Endothelial cell of umbilical vein (primary cell): Measurements from ENCODE around the gene HYOU1. TPM values are rescaled to one million over a fixed set of nuclear protein-coding genes. Genes with fewer than 3 reads are reported as not detected.

ENCODE experiments used
- BruUV-seq: library from RNA; stranded (reverse); fragments of 400-500 nt; replicated peaks from 2 replicates; lab custom pipeline; 2021; lab: Mats Ljungman, UMichigan
- CTCF ChIA-PET: fragments of 300-600, 350-600 bp; sonication (Branson Sonifier 250); formaldehyde crosslinking; loops from one replicate; lab custom pipeline; 2021; ENCODE audit warnings: antibody characterized with exemption, inconsistent platforms; lab: Charles Lee
- POLR2A ChIA-PET: fragments of 300-600, 350-600 bp; sonication (Branson Sonifier 250); formaldehyde crosslinking; loops from one replicate; lab custom pipeline; 2021; ENCODE audit warnings: antibody characterized with exemption, inconsistent platforms; lab: Charles Lee
- DNase-seq: peaks from one replicate; pipeline ENCODE4 v3.0.0-alpha.2; 2011; ENCODE audit warnings: low read depth, low spot score
- FAIRE-seq: peaks from 2 replicates; lab custom pipeline; 2011; peaks lifted over from hg19 to GRCh38; lab: Jason Lieb, UNC
- H2AFZ ChIP-seq: 2 replicates; pipeline ENCODE4 v1.6.0; 2012; ENCODE audit warnings: low read depth, low read length, control low read depth, inconsistent platforms
- H3K27ac ChIP-seq: 2 replicates; pipeline ENCODE4 v1.5.1; 2011; ENCODE audit warnings: low read depth, mild to moderate bottlenecking, control low read depth, low read length, moderate library complexity; ENCODE audit not compliant: insufficient read depth
- H3K27me3 ChIP-seq, 2 experiments: 2 replicates each; pipeline versions ENCODE4 v1.6.0 to v1.6.1; 2011; ENCODE audit warnings: low read length in 2 of 2, mixed read lengths in 1 of 2; ENCODE audit not compliant: control insufficient read depth in 2 of 2, insufficient read depth in 2 of 2
- H3K36me3 ChIP-seq, 2 experiments: 2 replicates in 1 of 2; 3 replicates in 1 of 2; pipeline ENCODE4 v1.5.1; 2011; ENCODE audit warnings: low read length in 2 of 2, mild to moderate bottlenecking in 1 of 2, moderate library complexity in 1 of 2; ENCODE audit not compliant: control insufficient read depth in 2 of 2, insufficient read depth in 2 of 2; ENCODE audit errors: extremely low read depth in 1 of 2
- H3K4me1 ChIP-seq: 3 replicates; pipeline ENCODE4 v1.5.1; 2011; ENCODE audit warnings: mild to moderate bottlenecking, low read length; ENCODE audit not compliant: control insufficient read depth, insufficient read depth; ENCODE audit errors: extremely low read depth
- H3K4me2 ChIP-seq: 2 replicates; pipeline ENCODE4 v1.6.1; 2011; ENCODE audit warnings: low read length, control low read depth, mixed read lengths; ENCODE audit not compliant: insufficient read depth
- H3K4me3 ChIP-seq, 3 experiments: fragments of 200-600 bp in 1 of 3; sonication (generic), shearing (Covaris generic) in 1 of 3; replicated peaks in 1 of 3; 2 replicates each; pipeline ENCODE4 v1.5.1; 2011 to 2016; ENCODE audit warnings: control low read depth in 3 of 3, low read length in 3 of 3, mild to moderate bottlenecking in 2 of 3, inconsistent platforms in 1 of 3, low read depth in 1 of 3, moderate library complexity in 1 of 3; ENCODE audit not compliant: insufficient read depth in 1 of 3
- H3K79me2 ChIP-seq: 2 replicates; pipeline ENCODE4 v1.6.0; 2012; ENCODE audit warnings: low read length, inconsistent platforms; ENCODE audit not compliant: control insufficient read depth, insufficient read depth
- H3K9ac ChIP-seq: replicated peaks from 2 replicates; pipeline ENCODE3; 2011; ENCODE audit warnings: low read length, control low read depth; ENCODE audit not compliant: insufficient read depth; ENCODE audit errors: extremely low read depth
- H3K9me1 ChIP-seq: replicated peaks from 3 replicates; pipeline ENCODE4 v1.6.0; 2011; ENCODE audit warnings: mild to moderate bottlenecking, low read length; ENCODE audit not compliant: control insufficient read depth, insufficient read depth; ENCODE audit errors: extremely low read depth
- H3K9me3 ChIP-seq: replicated peaks from 2 replicates; pipeline ENCODE4 v1.5.1; 2012; ENCODE audit warnings: low read length, inconsistent platforms; ENCODE audit not compliant: control insufficient read depth, insufficient read depth
- H4K20me1 ChIP-seq: replicated peaks from 2 replicates; pipeline ENCODE3; 2011; ENCODE audit warnings: mild to moderate bottlenecking, low read length; ENCODE audit not compliant: control insufficient read depth, insufficient read depth; ENCODE audit errors: extremely low read depth
- CTCF ChIP-seq, 2 donors: IDR thresholded peaks; 1 replicate in 1 of 2; 2 replicates in 1 of 2; pipeline ENCODE4 v1.5.1; 2011; ENCODE audit warnings: low read length in 2 of 2, mild to moderate bottlenecking in 2 of 2, moderate library complexity in 2 of 2, control low read depth in 1 of 2, inconsistent platforms in 1 of 2, low read depth in 1 of 2; ENCODE audit not compliant: insufficient read depth in 1 of 2; ENCODE audit errors: extremely low read depth in 1 of 2
- EZH2 ChIP-seq: IDR thresholded peaks from 2 replicates; pipeline ENCODE4 v1.6.1; 2012; ENCODE audit warnings: borderline replicate concordance, low read depth, mild to moderate bottlenecking, moderate library complexity, low read length, inconsistent platforms; ENCODE audit not compliant: severe bottlenecking
- FOS ChIP-seq: IDR thresholded peaks from 2 replicates; pipeline ENCODE4 v1.6.1; 2011; ENCODE audit warnings: mild to moderate bottlenecking, low read length, moderate library complexity, borderline replicate concordance; ENCODE audit not compliant: insufficient read depth
- GATA2 ChIP-seq: IDR thresholded peaks from 2 replicates; pipeline ENCODE4 v1.7.0; 2011; ENCODE audit warnings: low read depth, mild to moderate bottlenecking, moderate library complexity, mixed read lengths, low read length; ENCODE audit not compliant: insufficient read length, insufficient read depth
- JUN ChIP-seq: IDR thresholded peaks from 2 replicates; pipeline ENCODE4 v1.6.1; 2011; ENCODE audit warnings: borderline replicate concordance, low read depth; ENCODE audit not compliant: insufficient read length, insufficient read depth
- MAX ChIP-seq: IDR thresholded peaks from 2 replicates; pipeline ENCODE4 v1.6.1; 2011; ENCODE audit not compliant: insufficient read depth, insufficient read length
- MYC ChIP-seq: IDR thresholded peaks from one replicate; pipeline ENCODE4 v1.6.1; 2011; ENCODE audit warnings: mild to moderate bottlenecking, low read depth, low read length
- POLR2A ChIP-seq: IDR thresholded peaks from 2 replicates; pipeline ENCODE4 v1.6.1; 2012; ENCODE audit warnings: low read depth, mild to moderate bottlenecking, control low read depth, low read length
- POLR2AphosphoS5 ChIP-seq: IDR thresholded peaks from 2 replicates; pipeline ENCODE4 v1.6.1; 2012; ENCODE audit warnings: low read depth, mild to moderate bottlenecking, control low read depth, low read length, moderate library complexity; ENCODE audit not compliant: insufficient read depth
- dilution Hi-C: fragments of 300-500 bp; cut with MboI; formaldehyde crosslinking; loops from one replicate; pipeline ENCODE4 v1.15.0; 2019; ENCODE audit warnings: low sequenced_read_pairs; ENCODE audit not compliant: extremely low pct_ligation_motif_present
- intact Hi-C: fragments of 100-400 bp; cut with micrococcal nuclease; formaldehyde crosslinking; loops from one replicate; pipeline ENCODE4 v1.10.0; 2022
- polyA plus RNA-seq, 4 experiments: library from polyadenylated mRNA; depleted of rRNA in 3 of 4; stranded (reverse) in 3 of 4; unstranded in 1 of 4; fragments of >200 nt; gene quantifications; 2 replicates each; pipeline versions ENCODE4 v1.2.1 to v1.2.3, GENCODE V29; 2011 to 2012; ENCODE audit warnings: missing spikeins in 1 of 4
- total RNA-seq: library from RNA; stranded (reverse); gene quantifications from 2 replicates; pipeline ENCODE4 v1.2.3, GENCODE V29; 2021

The HYOU1 gene
- total and polyA plus RNA-seq, 2 donors (not counting 3 experiments of a cell fraction or from before 2014, with no cell fraction given) = 302 to 318 TPM

- Histone ChIP-seq H3K9ac (no peak overlapping the region), H3K4me3 (no peak overlapping the region), H3K4me1 (no peaks in the 10 kb centered on the region), H2AFZ (no peak overlapping the region), H3K79me2 (no peaks in the 10 kb centered on the region), H3K27ac (no peak overlapping the region), H3K9me1 (no peaks in the 10 kb centered on the region), H3K27me3 (no peaks in the 10 kb centered on the region), H3K36me3 (peaks cover 26 to 74% of the 10 kb centered on the region in 2 experiments), H3K9me3 (no peaks in the 10 kb centered on the region), H3K4me2 (no peak overlapping the region), H4K20me1 (no peaks in the 10 kb centered on the region)
- dilution Hi-C loops = no loop called here
- ChIA-PET POLR2A (no interaction called here), CTCF (interaction anchor here (0.8 kb wide), 1 partner anchor 258 kb away, joined by 3 read pairs; no protein-coding TSS in a partner anchor)
- intact Hi-C loops = no loop called here
- no peak for FAIRE-seq
- BruUV-seq = no TSS peak
- TF ChIP-seq POLR2A (no peak), GATA2 (no peak), FOS (no peak), CTCF (IDR thresholded peaks at IDR 0.05; ENCODE audit: extremely low read depth in 1 of 2, insufficient read depth in 1 of 2, low read depth in 1 of 2, low read length in 2 of 2) (no peak)
- no peak for DNase-seq
Measured at GRCh38 chr11:119049081-119049480, 7.9 kb downstream of the HYOU1 start.

DNA sequence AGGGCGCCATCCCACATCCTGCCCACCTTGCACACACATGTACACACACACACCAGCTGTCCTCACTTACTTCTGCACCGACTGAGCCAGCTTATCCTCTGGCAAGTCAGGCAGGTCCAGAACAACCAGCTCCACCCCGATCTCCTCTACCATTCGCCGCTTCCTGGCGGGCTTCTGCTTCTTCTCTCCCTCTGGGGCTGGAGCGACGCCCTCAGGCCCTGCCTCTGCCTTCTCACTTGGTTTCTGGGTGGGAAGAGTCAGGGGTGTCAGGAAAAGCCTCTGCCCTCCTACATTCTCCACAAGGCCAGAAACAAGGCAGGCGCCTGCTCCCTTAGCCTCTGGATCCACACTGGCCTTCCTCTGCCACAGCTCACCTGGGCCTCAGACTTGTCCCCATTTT is 8.4 kb downstream of the HYOU1 start:
- no peak overlapping the region for H2AFZ ChIP-seq
- no peak overlapping the region for H3K9ac ChIP-seq
- dilution Hi-C loops = no loop called here
- H3K27ac ChIP-seq = no peak overlapping the region
- FAIRE-seq = no peak
- H3K79me2 ChIP-seq = no peaks in the 10 kb centered on the region
- H3K36me3 ChIP-seq = peaks cover 22 to 70% of the 10 kb centered on the region in 2 experiments
- ChIA-PET POLR2A (no interaction called here), CTCF (no interaction called here)
- DNase-seq = no peak
- no peaks in the 10 kb centered on the region for H3K4me1 ChIP-seq
- intact Hi-C loops = no loop called here
- no peaks in the 10 kb centered on the region for H4K20me1 ChIP-seq
- H3K4me2 ChIP-seq = no peak overlapping the region
- BruUV-seq = no TSS peak
- H3K9me1 ChIP-seq = no peaks in the 10 kb centered on the region
- no peaks in the 10 kb centered on the region for H3K27me3 ChIP-seq
- H3K9me3 ChIP-seq = no peaks in the 10 kb centered on the region
- no peak overlapping the region for H3K4me3 ChIP-seq
- no peak for TF ChIP-seq JUN
- TF ChIP-seq POLR2AphosphoS5 = no peak
- TF ChIP-seq EZH2 = no peak
- no peak for TF ChIP-seq MAX
- no peak for TF ChIP-seq MYC
- TF ChIP-seq FOS = no peak
- TF ChIP-seq CTCF (IDR thresholded peaks at IDR 0.05; ENCODE audit: extremely low read depth in 1 of 2, insufficient read depth in 1 of 2, low read depth in 1 of 2, low read length in 2 of 2) = no peak
- TF ChIP-seq GATA2 = no peak
- TF ChIP-seq POLR2A = no peak
